ENCODE measurements around the gene COPB2.
"Not testable (repeated sequence)": the region's sequence is repeated elsewhere in the genome, so short reads cannot be mapped to it uniquely, and the experiment has no call there.

- not testable (repeated sequence) for TF ChIP-seq CTCF, POLR2A (IDR thresholded peaks at IDR 0.05)
Measured at GRCh38 chr3:139412891-139413290, 23.4 kb upstream of the COPB2 start.
